ENCODE measurements around the gene LCE1E. TPM values are rescaled to one million over a fixed set of nuclear protein-coding genes. Genes with fewer than 3 reads are reported as not detected.

Gene LCE1E
- total RNA-seq, 1 experiment from 2014 or later = not detected

- Histone ChIP-seq H3K4me1 (ENCODE audit: control insufficient read depth, insufficient read depth, low read length) (no peaks in the 10 kb centered on the region), H3K36me3 (ENCODE audit: control insufficient read depth, insufficient read depth, low read length) (no peaks in the 10 kb centered on the region), H3K4me3 (ENCODE audit: low read depth in 2 of 2, low read length in 2 of 2) (no peak overlapping the region), H3K27me3 (ENCODE audit: control insufficient read depth, insufficient read depth, low read length) (no peaks in the 10 kb centered on the region), H3K9me3 (ENCODE audit: control insufficient read depth, insufficient read depth, low read depth, low read length) (no peaks in the 10 kb centered on the region), H3K27ac (ENCODE audit: low read length) (no peak overlapping the region)
- intact Hi-C loops (cut with micrococcal nuclease; ENCODE audit: unreplicated experiment) = no loop called here
- ATAC-seq = no peak
- ChIA-PET POLR2A (interaction anchor here (0.8 kb wide), 1 partner anchor 47 kb away, joined by 3 read pairs; no protein-coding TSS in a partner anchor), CTCF (no interaction called here)
- no TSS peak for BruUV-seq (replicated peaks)
- TF ChIP-seq SIN3A (IDR thresholded peaks at IDR 0.05; ENCODE audit: borderline replicate concordance, insufficient read depth, low read depth, low read length) (no peak), TCF7L2 (IDR thresholded peaks at IDR 0.05; ENCODE audit: low read depth, low read length) (no peak), CTCF (IDR thresholded peaks at IDR 0.05) (no peak), REST (IDR thresholded peaks at IDR 0.05; ENCODE audit: insufficient read depth in 1 of 2, low read depth in 2 of 2, low read length in 1 of 2) (no peak), POLR2AphosphoS5 (IDR thresholded peaks at IDR 0.05; ENCODE audit: low read depth, low read length) (no peak)
- in situ Hi-C loops (cut with HindIII; ENCODE audit: low pct_unique_long_range_greater_than_20kb, low sequenced_read_pairs) = no loop called here
- DNase-seq (ENCODE audit: low read depth, low spot score) = no peak
Observed at GRCh38 chr1:152739841-152740240, 46.2 kb upstream of the LCE1E start.

- ChIA-PET CTCF (no interaction called here), POLR2A (no interaction called here)
- TF ChIP-seq CTCF (IDR thresholded peaks at IDR 0.05) (no peak), SIN3A (IDR thresholded peaks at IDR 0.05; ENCODE audit: borderline replicate concordance, insufficient read depth, low read depth, low read length) (no peak), POLR2AphosphoS5 (IDR thresholded peaks at IDR 0.05; ENCODE audit: low read depth, low read length) (no peak), REST (IDR thresholded peaks at IDR 0.05; ENCODE audit: insufficient read depth in 1 of 2, low read depth in 2 of 2, low read length in 1 of 2) (no peak), TCF7L2 (IDR thresholded peaks at IDR 0.05; ENCODE audit: low read depth, low read length) (no peak)
- intact Hi-C loops (cut with micrococcal nuclease; ENCODE audit: unreplicated experiment) = no loop called here
- in situ Hi-C loops (cut with HindIII; ENCODE audit: low pct_unique_long_range_greater_than_20kb, low sequenced_read_pairs) = no loop called here
- no peak overlapping the region for H3K27ac ChIP-seq (ENCODE audit: low read length)
- no TSS peak for BruUV-seq (replicated peaks)
- DNase-seq (ENCODE audit: low read depth, low spot score) (no peak), ATAC-seq (no peak)
- H3K4me3 ChIP-seq (ENCODE audit: low read depth in 2 of 2, low read length in 2 of 2) = no peak overlapping the region
- no peaks in the 10 kb centered on the region for H3K36me3 ChIP-seq (ENCODE audit: control insufficient read depth, insufficient read depth, low read length)
- no peaks in the 10 kb centered on the region for H3K27me3 ChIP-seq (ENCODE audit: control insufficient read depth, insufficient read depth, low read length)
- H3K4me1 ChIP-seq (ENCODE audit: control insufficient read depth, insufficient read depth, low read length) = no peaks in the 10 kb centered on the region
- H3K9me3 ChIP-seq (ENCODE audit: control insufficient read depth, insufficient read depth, low read depth, low read length) = no peaks in the 10 kb centered on the region
Observed at GRCh38 chr1:152741656-152742055, 44.4 kb upstream of the LCE1E start.

Measured in Panc1 (cell line).